SK-N-SH treated with all-trans-retinoic acid at 6 μM for 48 hours (cell line): ENCODE results near the gene PHKA2.

ENCODE experiments used
- ATAC-seq: fragments of 200-7000 bp; cut with Tn5 transposase; 3 replicates; pipeline ENCODE4 v1.9.1; 2020; ENCODE audit warnings: mild to moderate bottlenecking, moderate library complexity
- ARNTL ChIP-seq: fragments of 450-650 bp; formaldehyde crosslinking; IDR thresholded peaks from 2 replicates; pipeline ENCODE4 v1.5.0; 2020; ENCODE audit warnings: low read depth, mild to moderate bottlenecking, moderate library complexity, borderline replicate concordance
- BACH2 ChIP-seq: fragments of 250-450 bp; sonication (Bioruptor Pico); IDR thresholded peaks from 2 replicates; pipeline ENCODE4 v1.9.0; 2021; ENCODE audit warnings: mild to moderate bottlenecking, borderline replicate concordance
- ESRRG ChIP-seq: fragments of 250-450 bp; sonication (Bioruptor Pico); IDR thresholded peaks from 2 replicates; pipeline ENCODE4 v1.6.1; 2021; ENCODE audit warnings: mild to moderate bottlenecking
- ISL1 ChIP-seq: fragments of 250-450 bp; sonication (Bioruptor Pico); IDR thresholded peaks from 2 replicates; pipeline ENCODE4 v2.1.2; 2022; ENCODE audit warnings: mild to moderate bottlenecking, moderate library complexity
- PPARA ChIP-seq: fragments of 250-450 bp; sonication (Bioruptor Pico); IDR thresholded peaks from 2 replicates; pipeline ENCODE4 v1.5.0; 2020; ENCODE audit warnings: mild to moderate bottlenecking, borderline replicate concordance
- RARB ChIP-seq: fragments of 250-450 bp; sonication (Bioruptor Pico); IDR thresholded peaks from 2 replicates; pipeline ENCODE4 v1.8.0; 2021; ENCODE audit warnings: mild to moderate bottlenecking, moderate library complexity
- SNAI2 ChIP-seq: fragments of 250-450 bp; sonication (Bioruptor Pico); IDR thresholded peaks from 2 replicates; pipeline ENCODE4 v1.5.0; 2020; ENCODE audit warnings: mild to moderate bottlenecking, moderate library complexity
- TCF4 ChIP-seq: fragments of 250-450 bp; sonication (Bioruptor Pico); IDR thresholded peaks from 2 replicates; pipeline ENCODE4 v1.8.0; 2021; ENCODE audit warnings: mild to moderate bottlenecking, moderate library complexity, borderline replicate concordance
- TOX ChIP-seq: fragments of 250-450 bp; sonication (Bioruptor Pico); IDR thresholded peaks from 2 replicates; pipeline ENCODE4 v1.8.0; 2021; ENCODE audit warnings: mild to moderate bottlenecking, moderate library complexity, borderline replicate concordance
- ZC3H10 ChIP-seq: fragments of 250-450 bp; sonication (Bioruptor Pico); IDR thresholded peaks from 2 replicates; pipeline ENCODE4 v1.5.1; 2021; ENCODE audit warnings: mild to moderate bottlenecking, moderate library complexity
- ZFP30 ChIP-seq: fragments of 450-650 bp; formaldehyde crosslinking; IDR thresholded peaks from 2 replicates; pipeline ENCODE4 v1.5.0; 2022; ENCODE audit warnings: mild to moderate bottlenecking, moderate library complexity
- ZNF565 ChIP-seq: fragments of 450-650 bp; formaldehyde crosslinking; conservative IDR thresholded peaks from 2 replicates; pipeline ENCODE4 v1.5.0; 2020; ENCODE audit warnings: low read depth, mild to moderate bottlenecking, moderate library complexity
- ZNF70 ChIP-seq: fragments of 450-650 bp; formaldehyde crosslinking; IDR thresholded peaks from 2 replicates; pipeline ENCODE4 v1.5.0; 2020; ENCODE audit warnings: mild to moderate bottlenecking, moderate library complexity
- ZNF8 ChIP-seq: fragments of 450-650 bp; formaldehyde crosslinking; IDR thresholded peaks from 2 replicates; pipeline ENCODE4 v1.5.0; 2020; ENCODE audit warnings: mild to moderate bottlenecking, moderate library complexity
- TF ChIP-seq, protein P1 (sequence below): fragments of 250-450 bp; sonication (Bioruptor Pico); IDR thresholded peaks from 2 replicates; pipeline ENCODE4 v1.5.1; 2020; ENCODE audit warnings: low read depth, mild to moderate bottlenecking, moderate library complexity
- TF ChIP-seq, protein P2 (sequence below): fragments of 250-450 bp; sonication (Bioruptor Pico); IDR thresholded peaks from 2 replicates; pipeline ENCODE4 v1.5.1; 2021; ENCODE audit warnings: mild to moderate bottlenecking, moderate library complexity
- TF ChIP-seq, protein P3 (sequence below): fragments of 250-450 bp; sonication (Bioruptor Pico); IDR thresholded peaks from 2 replicates; pipeline ENCODE4 v1.8.0; 2021; ENCODE audit warnings: low read depth, mild to moderate bottlenecking, moderate library complexity, borderline replicate concordance
- TF ChIP-seq, protein P4 (sequence below): fragments of 250-450 bp; sonication (Bioruptor Pico); IDR thresholded peaks from 2 replicates; pipeline ENCODE4 v1.5.0; 2020; ENCODE audit warnings: mild to moderate bottlenecking, moderate library complexity
- TF ChIP-seq, protein P5 (sequence below): fragments of 250-450 bp; sonication (Bioruptor Pico); IDR thresholded peaks from 2 replicates; pipeline ENCODE4 v1.8.0; 2020; ENCODE audit warnings: mild to moderate bottlenecking, moderate library complexity, borderline replicate concordance

The PHKA2 gene

DNA sequence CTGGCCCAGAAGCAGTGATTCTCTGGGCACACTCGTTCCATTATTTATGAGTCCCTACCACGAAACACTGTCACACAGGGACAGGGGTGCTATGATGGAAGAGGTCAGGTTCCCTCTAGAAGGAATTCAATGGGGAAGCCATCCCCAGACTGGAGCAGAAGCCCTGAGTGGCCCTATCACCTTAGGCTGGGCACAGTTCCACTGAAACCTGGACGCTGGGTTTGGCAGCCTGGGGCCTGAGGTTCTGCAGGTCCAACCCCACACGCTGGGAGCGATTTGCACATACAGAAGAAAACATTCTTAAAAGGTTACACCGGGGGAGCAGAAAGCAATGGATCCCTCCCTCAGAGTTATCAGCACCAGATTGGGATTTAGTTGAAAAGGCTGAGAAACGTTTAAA lies 63.3 kb downstream of the PHKA2 start:
- TF ChIP-seq, protein P1, sequence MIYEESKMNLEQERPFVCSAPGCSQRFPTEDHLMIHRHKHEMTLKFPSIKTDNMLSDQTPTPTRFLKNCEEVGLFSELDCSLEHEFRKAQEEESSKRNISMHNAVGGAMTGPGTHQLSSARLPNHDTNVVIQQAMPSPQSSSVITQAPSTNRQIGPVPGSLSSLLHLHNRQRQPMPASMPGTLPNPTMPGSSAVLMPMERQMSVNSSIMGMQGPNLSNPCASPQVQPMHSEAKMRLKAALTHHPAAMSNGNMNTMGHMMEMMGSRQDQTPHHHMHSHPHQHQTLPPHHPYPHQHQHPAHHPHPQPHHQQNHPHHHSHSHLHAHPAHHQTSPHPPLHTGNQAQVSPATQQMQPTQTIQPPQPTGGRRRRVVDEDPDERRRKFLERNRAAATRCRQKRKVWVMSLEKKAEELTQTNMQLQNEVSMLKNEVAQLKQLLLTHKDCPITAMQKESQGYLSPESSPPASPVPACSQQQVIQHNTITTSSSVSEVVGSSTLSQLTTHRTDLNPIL: no peak
- TF ChIP-seq, protein P2, sequence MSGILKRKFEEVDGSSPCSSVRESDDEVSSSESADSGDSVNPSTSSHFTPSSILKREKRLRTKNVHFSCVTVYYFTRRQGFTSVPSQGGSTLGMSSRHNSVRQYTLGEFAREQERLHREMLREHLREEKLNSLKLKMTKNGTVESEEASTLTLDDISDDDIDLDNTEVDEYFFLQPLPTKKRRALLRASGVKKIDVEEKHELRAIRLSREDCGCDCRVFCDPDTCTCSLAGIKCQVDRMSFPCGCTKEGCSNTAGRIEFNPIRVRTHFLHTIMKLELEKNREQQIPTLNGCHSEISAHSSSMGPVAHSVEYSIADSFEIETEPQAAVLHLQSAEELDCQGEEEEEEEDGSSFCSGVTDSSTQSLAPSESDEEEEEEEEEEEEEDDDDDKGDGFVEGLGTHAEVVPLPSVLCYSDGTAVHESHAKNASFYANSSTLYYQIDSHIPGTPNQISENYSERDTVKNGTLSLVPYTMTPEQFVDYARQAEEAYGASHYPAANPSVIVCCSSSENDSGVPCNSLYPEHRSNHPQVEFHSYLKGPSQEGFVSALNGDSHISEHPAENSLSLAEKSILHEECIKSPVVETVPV (CRISPR knock-in tag): no peak
- TF ChIP-seq BACH2 (no peak), ZFP30 (CRISPR knock-in tag) (no peak)
- ATAC-seq: no peak

DNA sequence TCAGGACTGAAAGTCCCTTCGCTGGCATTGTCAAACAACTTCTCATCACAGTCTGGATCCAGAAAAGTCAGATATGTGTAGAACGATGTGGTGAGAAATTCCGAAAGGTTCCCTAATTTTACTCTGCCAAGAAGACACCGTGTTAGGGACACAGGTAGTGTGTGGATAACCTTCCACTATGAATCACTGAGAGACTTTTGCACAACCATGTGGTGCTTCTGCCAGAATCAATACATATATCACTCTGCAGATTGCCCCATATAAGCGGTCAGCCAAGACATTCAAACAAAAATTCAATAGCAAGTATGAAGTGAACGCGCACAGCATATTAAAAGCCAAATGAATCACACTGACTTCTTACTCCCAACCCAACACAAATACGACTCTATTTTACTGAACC lies 63.8 kb downstream of the PHKA2 start:
- TF ChIP-seq TOX (no peak), ESRRG (CRISPR knock-in tag) (no peak), ZFP30 (CRISPR knock-in tag) (no peak), BACH2 (no peak), ZNF70 (CRISPR knock-in tag) (no peak), ARNTL (no peak), ISL1 (CRISPR knock-in tag) (no peak), RARB (CRISPR knock-in tag) (no peak), ZC3H10 (CRISPR knock-in tag) (no peak), ZNF8 (CRISPR knock-in tag) (no peak)
- TF ChIP-seq, protein P2 (CRISPR knock-in tag): no peak
- TF ChIP-seq, protein P3, sequence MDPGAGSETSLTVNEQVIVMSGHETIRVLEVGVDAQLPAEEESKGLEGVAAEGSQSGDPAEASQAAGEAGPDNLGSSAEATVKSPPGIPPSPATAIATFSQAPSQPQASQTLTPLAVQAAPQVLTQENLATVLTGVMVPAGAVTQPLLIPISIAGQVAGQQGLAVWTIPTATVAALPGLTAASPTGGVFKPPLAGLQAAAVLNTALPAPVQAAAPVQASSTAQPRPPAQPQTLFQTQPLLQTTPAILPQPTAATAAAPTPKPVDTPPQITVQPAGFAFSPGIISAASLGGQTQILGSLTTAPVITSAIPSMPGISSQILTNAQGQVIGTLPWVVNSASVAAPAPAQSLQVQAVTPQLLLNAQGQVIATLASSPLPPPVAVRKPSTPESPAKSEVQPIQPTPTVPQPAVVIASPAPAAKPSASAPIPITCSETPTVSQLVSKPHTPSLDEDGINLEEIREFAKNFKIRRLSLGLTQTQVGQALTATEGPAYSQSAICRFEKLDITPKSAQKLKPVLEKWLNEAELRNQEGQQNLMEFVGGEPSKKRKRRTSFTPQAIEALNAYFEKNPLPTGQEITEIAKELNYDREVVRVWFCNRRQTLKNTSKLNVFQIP (CRISPR knock-in tag): no peak
- TF ChIP-seq, all 23 proteins: peak for 0
- ATAC-seq: no peak

DNA sequence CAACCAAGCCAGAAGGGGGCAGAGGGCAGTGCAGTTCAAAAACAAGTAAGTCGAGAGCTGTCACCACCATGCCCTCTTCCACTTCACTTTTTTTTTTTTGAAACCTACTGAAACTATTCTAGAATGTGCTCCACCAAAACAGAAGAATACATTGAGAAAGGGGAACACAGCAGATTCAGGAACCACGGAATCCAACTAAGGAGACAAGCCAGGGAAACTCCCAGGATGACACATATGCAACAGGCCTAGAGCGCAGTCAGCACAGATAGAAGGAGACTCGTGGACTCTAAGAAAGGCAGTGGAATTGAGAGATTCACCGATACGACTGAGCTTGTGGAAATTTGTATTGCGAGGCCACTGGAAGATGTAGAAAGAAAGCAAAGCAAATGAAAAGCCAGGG lies 66.1 kb downstream of the PHKA2 start:
- no peak for TF ChIP-seq ARNTL
- TF ChIP-seq TOX: no peak
- TF ChIP-seq ZNF565 (CRISPR knock-in tag): no peak
- TF ChIP-seq SNAI2 (CRISPR knock-in tag): no peak
- no peak for TF ChIP-seq PPARA (CRISPR knock-in tag)
- TF ChIP-seq ZNF8 (CRISPR knock-in tag): no peak
- TF ChIP-seq, protein P4, sequence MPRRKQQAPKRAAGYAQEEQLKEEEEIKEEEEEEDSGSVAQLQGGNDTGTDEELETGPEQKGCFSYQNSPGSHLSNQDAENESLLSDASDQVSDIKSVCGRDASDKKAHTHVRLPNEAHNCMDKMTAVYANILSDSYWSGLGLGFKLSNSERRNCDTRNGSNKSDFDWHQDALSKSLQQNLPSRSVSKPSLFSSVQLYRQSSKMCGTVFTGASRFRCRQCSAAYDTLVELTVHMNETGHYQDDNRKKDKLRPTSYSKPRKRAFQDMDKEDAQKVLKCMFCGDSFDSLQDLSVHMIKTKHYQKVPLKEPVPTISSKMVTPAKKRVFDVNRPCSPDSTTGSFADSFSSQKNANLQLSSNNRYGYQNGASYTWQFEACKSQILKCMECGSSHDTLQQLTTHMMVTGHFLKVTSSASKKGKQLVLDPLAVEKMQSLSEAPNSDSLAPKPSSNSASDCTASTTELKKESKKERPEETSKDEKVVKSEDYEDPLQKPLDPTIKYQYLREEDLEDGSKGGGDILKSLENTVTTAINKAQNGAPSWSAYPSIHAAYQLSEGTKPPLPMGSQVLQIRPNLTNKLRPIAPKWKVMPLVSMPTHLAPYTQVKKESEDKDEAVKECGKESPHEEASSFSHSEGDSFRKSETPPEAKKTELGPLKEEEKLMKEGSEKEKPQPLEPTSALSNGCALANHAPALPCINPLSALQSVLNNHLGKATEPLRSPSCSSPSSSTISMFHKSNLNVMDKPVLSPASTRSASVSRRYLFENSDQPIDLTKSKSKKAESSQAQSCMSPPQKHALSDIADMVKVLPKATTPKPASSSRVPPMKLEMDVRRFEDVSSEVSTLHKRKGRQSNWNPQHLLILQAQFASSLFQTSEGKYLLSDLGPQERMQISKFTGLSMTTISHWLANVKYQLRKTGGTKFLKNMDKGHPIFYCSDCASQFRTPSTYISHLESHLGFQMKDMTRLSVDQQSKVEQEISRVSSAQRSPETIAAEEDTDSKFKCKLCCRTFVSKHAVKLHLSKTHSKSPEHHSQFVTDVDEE: no peak
- no peak for TF ChIP-seq TCF4 (CRISPR knock-in tag)
- TF ChIP-seq, protein P3 (CRISPR knock-in tag): no peak
- TF ChIP-seq ZC3H10 (CRISPR knock-in tag): no peak
- TF ChIP-seq, protein P5, sequence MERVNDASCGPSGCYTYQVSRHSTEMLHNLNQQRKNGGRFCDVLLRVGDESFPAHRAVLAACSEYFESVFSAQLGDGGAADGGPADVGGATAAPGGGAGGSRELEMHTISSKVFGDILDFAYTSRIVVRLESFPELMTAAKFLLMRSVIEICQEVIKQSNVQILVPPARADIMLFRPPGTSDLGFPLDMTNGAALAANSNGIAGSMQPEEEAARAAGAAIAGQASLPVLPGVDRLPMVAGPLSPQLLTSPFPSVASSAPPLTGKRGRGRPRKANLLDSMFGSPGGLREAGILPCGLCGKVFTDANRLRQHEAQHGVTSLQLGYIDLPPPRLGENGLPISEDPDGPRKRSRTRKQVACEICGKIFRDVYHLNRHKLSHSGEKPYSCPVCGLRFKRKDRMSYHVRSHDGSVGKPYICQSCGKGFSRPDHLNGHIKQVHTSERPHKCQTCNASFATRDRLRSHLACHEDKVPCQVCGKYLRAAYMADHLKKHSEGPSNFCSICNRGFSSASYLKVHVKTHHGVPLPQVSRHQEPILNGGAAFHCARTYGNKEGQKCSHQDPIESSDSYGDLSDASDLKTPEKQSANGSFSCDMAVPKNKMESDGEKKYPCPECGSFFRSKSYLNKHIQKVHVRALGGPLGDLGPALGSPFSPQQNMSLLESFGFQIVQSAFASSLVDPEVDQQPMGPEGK (CRISPR knock-in tag): no peak
- no peak for ATAC-seq
